ENCODE measurements around the gene PRKACA.
"Not testable (repeated sequence)": the region's sequence is repeated elsewhere in the genome, so short reads cannot be mapped to it uniquely, and the experiment has no call there.

PRKACA gene

GRCh38 chr19:14148751-14149410, 31.3 kb upstream of the PRKACA start:
- in situ Hi-C loops (cut with MboI; ENCODE audit: low sequenced_read_pairs): no loop called here

- in situ Hi-C loops (cut with MboI; ENCODE audit: low sequenced_read_pairs): no loop called here
Observed at GRCh38 chr19:14147797-14148605, 30.4 kb upstream of the PRKACA start.

- in situ Hi-C loops (cut with MboI; ENCODE audit: low sequenced_read_pairs): no loop called here
Observed at GRCh38 chr19:14146789-14147216, 29.2 kb upstream of the PRKACA start.

GRCh38 chr19:14146169-14146568, 28.6 kb upstream of the PRKACA start:
- in situ Hi-C loops (cut with MboI; ENCODE audit: low sequenced_read_pairs): not testable (repeated sequence)

GRCh38 chr19:14145381-14145780, 27.8 kb upstream of the PRKACA start:
- in situ Hi-C loops (cut with MboI; ENCODE audit: low sequenced_read_pairs): no loop called here

GRCh38 chr19:14142262-14143190, 25.0 kb upstream of the PRKACA start:
- in situ Hi-C loops (cut with MboI; ENCODE audit: low sequenced_read_pairs): no loop called here

GRCh38 chr19:14141041-14141440, 23.5 kb upstream of the PRKACA start:
- in situ Hi-C loops (cut with MboI; ENCODE audit: low sequenced_read_pairs): no loop called here

- in situ Hi-C loops (cut with MboI; ENCODE audit: low sequenced_read_pairs): no loop called here
Observed at GRCh38 chr19:14139944-14140343, 22.4 kb upstream of the PRKACA start.

GRCh38 chr19:14138576-14139265, 21.2 kb upstream of the PRKACA start:
- in situ Hi-C loops (cut with MboI; ENCODE audit: low sequenced_read_pairs): no loop called here

- in situ Hi-C loops (cut with MboI; ENCODE audit: low sequenced_read_pairs): no loop called here
Observed at GRCh38 chr19:14136509-14137281, 19.1 kb upstream of the PRKACA start, which contains the start of gene ASF1B. Gene ASF1B, minus strand, starts transcription at chr19:14136589. Its CDS starts 133 bp downstream, at chr19:14136456.

GRCh38 chr19:14135985-14136508, 18.5 kb upstream of the PRKACA start:
- in situ Hi-C loops (cut with MboI; ENCODE audit: low sequenced_read_pairs): no loop called here

GRCh38 chr19:14135355-14135754, 17.8 kb upstream of the PRKACA start:
- in situ Hi-C loops (cut with MboI; ENCODE audit: low sequenced_read_pairs): no loop called here

GRCh38 chr19:14127929-14128509, 10.5 kb upstream of the PRKACA start:
- in situ Hi-C loops (cut with MboI; ENCODE audit: low sequenced_read_pairs): no loop called here

- in situ Hi-C loops (cut with MboI; ENCODE audit: low sequenced_read_pairs): no loop called here
Observed at GRCh38 chr19:14127176-14127575, 9.6 kb upstream of the PRKACA start.

- in situ Hi-C loops (cut with MboI; ENCODE audit: low sequenced_read_pairs): no loop called here
Observed at GRCh38 chr19:14122924-14123323, 5.4 kb upstream of the PRKACA start.

- in situ Hi-C loops (cut with MboI; ENCODE audit: low sequenced_read_pairs): no loop called here
Observed at GRCh38 chr19:14120497-14120780, 2.9 kb upstream of the PRKACA start.

GRCh38 chr19:14119644-14120496, 2.3 kb upstream of the PRKACA start:
- in situ Hi-C loops (cut with MboI; ENCODE audit: low sequenced_read_pairs): no loop called here

GRCh38 chr19:14119146-14119545, 1.6 kb upstream of the PRKACA start:
- in situ Hi-C loops (cut with MboI; ENCODE audit: low sequenced_read_pairs): no loop called here

All from HL-60/S4 treated with phorbol 12-myristate 13-acetate at 8.2 ng/mL for 4 days and 3 days (cell line).